GM19324 (cell line): ENCODE data around the gene ECSCR.
A peak's percentile ranks its signal among the peaks of the same experiment; 100 is the strongest.
"Not testable (repeated sequence)": the region's sequence is repeated elsewhere in the genome, so short reads cannot be mapped to it uniquely, and the experiment has no call there.

ENCODE experiments used
- ATAC-seq: cut with Tn5 transposase; IDR thresholded peaks from one replicate; pipeline ENCODE4 v1.9.1; 2021; ENCODE audit warnings: mild to moderate bottlenecking, moderate library complexity; ENCODE audit not compliant: unreplicated experiment, low FRiP score

Gene ECSCR

GRCh38 chr5:139446956-139447779 is 15.4 kb downstream of the ECSCR start:
- ATAC-seq = no peak

- ATAC-seq = no peak
Observed at GRCh38 chr5:139445325-139446170, 17.0 kb downstream of the ECSCR start.

GRCh38 chr5:139443831-139444453 is 18.6 kb downstream of the ECSCR start:
- ATAC-seq = no peak

GRCh38 chr5:139440416-139440815 is 22.1 kb downstream of the ECSCR start:
- not testable (repeated sequence) for ATAC-seq

GRCh38 chr5:139439013-139439903 is 23.3 kb downstream of the ECSCR start, which contains the start of gene DNAJC18:
Gene DNAJC18 (minus strand): TSS chr5:139439525. CDS start chr5:139439445, 80 bp downstream.
- ATAC-seq = peak; percentile 83

- no peak for ATAC-seq
Observed at GRCh38 chr5:139438707-139439012, 23.9 kb downstream of the ECSCR start.

- no peak for ATAC-seq
Observed at GRCh38 chr5:139435676-139436075, 26.9 kb downstream of the ECSCR start.

- ATAC-seq = no peak
Observed at GRCh38 chr5:139431706-139432105, 30.8 kb downstream of the ECSCR start.

GRCh38 chr5:139430015-139430414 is 32.5 kb downstream of the ECSCR start:
- no peak for ATAC-seq

GRCh38 chr5:139426203-139426885 is 36.2 kb downstream of the ECSCR start:
- no peak for ATAC-seq

- ATAC-seq = no peak
Observed at GRCh38 chr5:139425497-139425896, 37.0 kb downstream of the ECSCR start.

- ATAC-seq = no peak
Observed at GRCh38 chr5:139422307-139422893, 40.1 kb downstream of the ECSCR start.

GRCh38 chr5:139419226-139420192 is 43.0 kb downstream of the ECSCR start:
- ATAC-seq = no peak

GRCh38 chr5:139418793-139419192 is 43.8 kb downstream of the ECSCR start:
- no peak for ATAC-seq

- ATAC-seq = no peak
Observed at GRCh38 chr5:139417214-139417613, 45.3 kb downstream of the ECSCR start.

- ATAC-seq = no peak
Observed at GRCh38 chr5:139416651-139417050, 45.9 kb downstream of the ECSCR start.

GRCh38 chr5:139415869-139416268 is 46.7 kb downstream of the ECSCR start:
- ATAC-seq = no peak

GRCh38 chr5:139415221-139415861 is 47.2 kb downstream of the ECSCR start:
- ATAC-seq = no peak
